HG03457 (cell line): Measurements from ENCODE around the gene ASPM.

Experiments used
- ATAC-seq: cut with Tn5 transposase; IDR thresholded peaks from one replicate; pipeline ENCODE4 v1.9.1; 2021; ENCODE audit warnings: moderate number of reproducible peaks; ENCODE audit not compliant: unreplicated experiment

ASPM gene

GRCh38 chr1:197146101-197147095 lies at the start of gene ASPM:
ASPM (minus strand) TSS chr1:197146669; CDS start chr1:197146437, 232 bp downstream.
- peak; percentile 96 for ATAC-seq

GRCh38 chr1:197195100-197195499 lies 48.6 kb upstream of the ASPM start:
- no peak for ATAC-seq

GRCh38 chr1:197184190-197184589 lies 37.7 kb upstream of the ASPM start:
- ATAC-seq = no peak

GRCh38 chr1:197183195-197183748 lies 36.8 kb upstream of the ASPM start:
- ATAC-seq = no peak

- no peak for ATAC-seq
Measured at GRCh38 chr1:197182716-197183115, 36.2 kb upstream of the ASPM start.

- ATAC-seq = no peak
Measured at GRCh38 chr1:197181982-197182381, 35.5 kb upstream of the ASPM start.

- peak; percentile 39 for ATAC-seq
Measured at GRCh38 chr1:197180252-197180878, 33.9 kb upstream of the ASPM start.

GRCh38 chr1:197178998-197179397 lies 32.5 kb upstream of the ASPM start:
- peak; percentile 40 for ATAC-seq

GRCh38 chr1:197174818-197175217 lies 28.3 kb upstream of the ASPM start:
- no peak for ATAC-seq

- ATAC-seq = no peak
Measured at GRCh38 chr1:197173571-197174507, 27.4 kb upstream of the ASPM start.

GRCh38 chr1:197171531-197171930 lies 25.1 kb upstream of the ASPM start:
- ATAC-seq = no peak

GRCh38 chr1:197170538-197170937 lies 24.1 kb upstream of the ASPM start:
- ATAC-seq = no peak

GRCh38 chr1:197159461-197159860 lies 13.0 kb upstream of the ASPM start:
- no peak for ATAC-seq

GRCh38 chr1:197156692-197157091 lies 10.2 kb upstream of the ASPM start:
- ATAC-seq = no peak

- ATAC-seq = no peak
Measured at GRCh38 chr1:197152662-197153061, 6.2 kb upstream of the ASPM start.

- ATAC-seq = no peak
Measured at GRCh38 chr1:197151185-197151584, 4.7 kb upstream of the ASPM start.

GRCh38 chr1:197150336-197151005 lies 4.0 kb upstream of the ASPM start:
- no peak for ATAC-seq

- no peak for ATAC-seq
Measured at GRCh38 chr1:197149340-197149739, 2.9 kb upstream of the ASPM start.

- ATAC-seq = no peak
Measured at GRCh38 chr1:197145446-197146024, 934 bp downstream of the ASPM start.
